KMS-11 (cell line): ENCODE data around the gene CTNNA2.

Experiments
- H2AFZ ChIP-seq: fragments of 200-600 bp; sonication (generic); 2 replicates; pipeline ENCODE4 v1.6.1; 2016; ENCODE audit warnings: antibody characterized with exemption, mixed run types, low read depth
- H3K27ac ChIP-seq: fragments of 200-600 bp; sonication (generic); 2 replicates; pipeline ENCODE4 v1.6.1; 2016; ENCODE audit warnings: mild to moderate bottlenecking, mixed run types
- H3K27me3 ChIP-seq: fragments of 200-600 bp; sonication (generic); 2 replicates; pipeline ENCODE4 v1.6.1; 2017; ENCODE audit warnings: mild to moderate bottlenecking, low read depth, mixed run types, moderate library complexity; ENCODE audit not compliant: insufficient read depth
- H3K36me3 ChIP-seq: fragments of 200-600 bp; sonication (generic); 2 replicates; pipeline ENCODE4 v1.6.1; 2017; ENCODE audit warnings: mild to moderate bottlenecking, mixed run types; ENCODE audit not compliant: insufficient read depth
- H3K4me1 ChIP-seq: fragments of 200-600 bp; sonication (generic); 2 replicates; pipeline ENCODE4 v1.6.1; 2016; ENCODE audit warnings: mild to moderate bottlenecking, low read depth, mixed run types; ENCODE audit not compliant: poor library complexity, severe bottlenecking
- H3K4me2 ChIP-seq: fragments of 200-600 bp; sonication (generic); 2 replicates; pipeline ENCODE4 v1.7.0; 2016; ENCODE audit warnings: mild to moderate bottlenecking, mixed run types
- H3K4me3 ChIP-seq: fragments of 200-600 bp; sonication (generic); IDR thresholded peaks from 2 replicates; pipeline ENCODE4 v1.6.1; 2017; ENCODE audit warnings: low read depth, low read length, mixed read lengths; ENCODE audit not compliant: insufficient read depth
- H3K79me2 ChIP-seq: fragments of 200-600 bp; sonication (generic); 2 replicates; pipeline ENCODE4 v1.6.1; 2016; ENCODE audit warnings: low read depth, mixed run types; ENCODE audit not compliant: insufficient read depth
- H3K9ac ChIP-seq: fragments of 200-600 bp; sonication (generic); 2 replicates; pipeline ENCODE4 v1.6.1; 2016; ENCODE audit warnings: mild to moderate bottlenecking, mixed run types
- H4K20me1 ChIP-seq: fragments of 200-600 bp; sonication (generic); 2 replicates; pipeline ENCODE4 v1.6.1; 2016; ENCODE audit warnings: mild to moderate bottlenecking, mixed run types; ENCODE audit not compliant: insufficient read depth
- TF ChIP-seq, protein P1 (sequence below): fragments of 200-600 bp; sonication (generic); conservative IDR thresholded peaks from 2 replicates; pipeline ENCODE4 v1.6.1; 2017; ENCODE audit warnings: low read depth, mild to moderate bottlenecking, antibody characterized with exemption, low read length, moderate library complexity, mixed read lengths

Gene CTNNA2

DNA sequence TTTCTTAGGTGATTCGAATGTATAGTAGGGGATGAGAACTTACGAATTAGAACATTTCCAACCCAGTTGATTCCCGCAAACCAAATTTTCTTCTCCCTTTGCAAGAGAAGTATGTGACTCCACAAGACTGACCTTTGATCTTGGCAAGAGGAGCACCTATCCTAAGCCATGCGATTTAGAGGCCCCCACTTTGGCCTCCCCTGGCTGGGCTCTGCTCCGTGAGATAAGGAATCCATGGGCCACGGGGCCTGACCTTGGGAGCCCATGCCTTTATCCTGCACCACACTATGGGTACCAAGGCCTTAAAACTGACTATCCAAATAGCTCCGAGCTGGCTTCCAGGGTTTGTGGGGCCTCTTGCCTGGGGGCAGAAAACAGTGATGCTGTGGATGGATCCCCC is 656.0 kb downstream of the CTNNA2 start:
- no peak overlapping the region for H3K4me2 ChIP-seq
- H3K9ac ChIP-seq = no peak overlapping the region
- TF ChIP-seq, protein P1, sequence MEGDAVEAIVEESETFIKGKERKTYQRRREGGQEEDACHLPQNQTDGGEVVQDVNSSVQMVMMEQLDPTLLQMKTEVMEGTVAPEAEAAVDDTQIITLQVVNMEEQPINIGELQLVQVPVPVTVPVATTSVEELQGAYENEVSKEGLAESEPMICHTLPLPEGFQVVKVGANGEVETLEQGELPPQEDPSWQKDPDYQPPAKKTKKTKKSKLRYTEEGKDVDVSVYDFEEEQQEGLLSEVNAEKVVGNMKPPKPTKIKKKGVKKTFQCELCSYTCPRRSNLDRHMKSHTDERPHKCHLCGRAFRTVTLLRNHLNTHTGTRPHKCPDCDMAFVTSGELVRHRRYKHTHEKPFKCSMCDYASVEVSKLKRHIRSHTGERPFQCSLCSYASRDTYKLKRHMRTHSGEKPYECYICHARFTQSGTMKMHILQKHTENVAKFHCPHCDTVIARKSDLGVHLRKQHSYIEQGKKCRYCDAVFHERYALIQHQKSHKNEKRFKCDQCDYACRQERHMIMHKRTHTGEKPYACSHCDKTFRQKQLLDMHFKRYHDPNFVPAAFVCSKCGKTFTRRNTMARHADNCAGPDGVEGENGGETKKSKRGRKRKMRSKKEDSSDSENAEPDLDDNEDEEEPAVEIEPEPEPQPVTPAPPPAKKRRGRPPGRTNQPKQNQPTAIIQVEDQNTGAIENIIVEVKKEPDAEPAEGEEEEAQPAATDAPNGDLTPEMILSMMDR = no peak
- no peaks in the 10 kb centered on the region for H3K4me1 ChIP-seq
- H3K27me3 ChIP-seq = no peaks in the 10 kb centered on the region
- H3K36me3 ChIP-seq = no peaks in the 10 kb centered on the region
- H3K4me3 ChIP-seq = no peak overlapping the region
- no peak overlapping the region for H3K27ac ChIP-seq
- no peak overlapping the region for H2AFZ ChIP-seq
- no peaks in the 10 kb centered on the region for H4K20me1 ChIP-seq
- no peaks in the 10 kb centered on the region for H3K79me2 ChIP-seq

GRCh38 chr2:80169811-80170594 is 657.2 kb downstream of the CTNNA2 start:
- Histone ChIP-seq H2AFZ (no peak overlapping the region), H3K27ac (no peak overlapping the region), H3K4me2 (no peak overlapping the region), H3K36me3 (no peaks in the 10 kb centered on the region), H3K79me2 (no peaks in the 10 kb centered on the region), H3K4me3 (no peak overlapping the region), H4K20me1 (no peaks in the 10 kb centered on the region), H3K27me3 (no peaks in the 10 kb centered on the region), H3K4me1 (no peaks in the 10 kb centered on the region), H3K9ac (no peak overlapping the region)
- TF ChIP-seq, protein P1 = no peak

DNA sequence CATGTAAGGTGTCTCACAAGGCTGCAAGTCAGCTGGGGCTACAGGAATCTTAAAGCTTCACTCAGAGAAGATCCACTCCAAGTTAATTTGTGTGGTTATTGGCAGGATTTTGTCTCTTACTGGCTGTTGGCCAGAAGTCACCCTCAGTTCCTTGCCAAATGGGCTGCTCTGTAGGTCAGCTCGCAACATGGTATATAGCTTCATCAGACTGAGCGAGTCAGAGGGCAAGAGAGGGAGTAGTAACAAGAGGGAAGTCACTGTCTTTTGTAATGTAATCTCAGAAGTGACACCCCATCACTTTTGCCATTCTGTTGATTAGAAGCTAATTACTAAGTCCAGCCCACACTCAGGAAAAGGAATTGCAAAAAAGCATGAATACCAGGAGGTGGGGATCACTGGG is 672.2 kb downstream of the CTNNA2 start:
- no peak overlapping the region for H3K4me2 ChIP-seq
- H4K20me1 ChIP-seq = no peaks in the 10 kb centered on the region
- no peak overlapping the region for H3K9ac ChIP-seq
- H3K4me3 ChIP-seq = no peak overlapping the region
- TF ChIP-seq, protein P1 = no peak
- no peaks in the 10 kb centered on the region for H3K4me1 ChIP-seq
- H3K27me3 ChIP-seq = no peaks in the 10 kb centered on the region
- no peak overlapping the region for H3K27ac ChIP-seq
- no peaks in the 10 kb centered on the region for H3K36me3 ChIP-seq
- H2AFZ ChIP-seq = no peak overlapping the region
- H3K79me2 ChIP-seq = no peaks in the 10 kb centered on the region

DNA sequence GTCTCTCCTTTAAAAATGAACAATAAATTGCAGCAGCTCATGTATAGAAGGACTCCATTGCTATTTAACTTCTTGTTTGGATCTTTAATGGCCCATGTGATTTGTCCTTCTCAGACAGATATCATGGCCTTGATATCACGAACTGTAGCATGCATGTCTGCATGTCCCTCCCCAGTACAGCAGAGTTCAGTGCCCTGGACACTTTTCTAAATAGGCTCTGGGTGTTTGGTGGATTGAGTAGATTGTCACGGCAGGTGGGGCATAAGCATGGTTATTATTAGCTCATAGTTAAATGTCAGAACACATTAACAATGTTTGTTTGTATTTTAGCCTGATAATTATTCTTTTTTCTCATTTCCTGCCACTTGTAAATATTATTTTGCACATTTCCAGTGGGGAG is 673.4 kb downstream of the CTNNA2 start:
- no peak overlapping the region for H2AFZ ChIP-seq
- no peaks in the 10 kb centered on the region for H3K36me3 ChIP-seq
- H3K4me2 ChIP-seq = no peak overlapping the region
- H3K4me3 ChIP-seq = no peak overlapping the region
- H3K27ac ChIP-seq = no peak overlapping the region
- H3K4me1 ChIP-seq = no peaks in the 10 kb centered on the region
- no peak overlapping the region for H3K9ac ChIP-seq
- no peaks in the 10 kb centered on the region for H3K79me2 ChIP-seq
- no peaks in the 10 kb centered on the region for H3K27me3 ChIP-seq
- TF ChIP-seq, protein P1 = no peak
- H4K20me1 ChIP-seq = no peaks in the 10 kb centered on the region
